GM12874 (cell line): Measurements from ENCODE around the gene MAP3K20.

Experiments used
- CTCF ChIP-seq: IDR thresholded peaks from 2 replicates; pipeline ENCODE4 v1.5.1; 2011; ENCODE audit warnings: low read depth, mild to moderate bottlenecking, control low read depth, low read length, moderate library complexity; ENCODE audit not compliant: insufficient read depth

Gene MAP3K20

GRCh38 chr2:173032032-173032431 is 43.6 kb upstream of the MAP3K20 start:
- TF ChIP-seq CTCF, result no peak

DNA sequence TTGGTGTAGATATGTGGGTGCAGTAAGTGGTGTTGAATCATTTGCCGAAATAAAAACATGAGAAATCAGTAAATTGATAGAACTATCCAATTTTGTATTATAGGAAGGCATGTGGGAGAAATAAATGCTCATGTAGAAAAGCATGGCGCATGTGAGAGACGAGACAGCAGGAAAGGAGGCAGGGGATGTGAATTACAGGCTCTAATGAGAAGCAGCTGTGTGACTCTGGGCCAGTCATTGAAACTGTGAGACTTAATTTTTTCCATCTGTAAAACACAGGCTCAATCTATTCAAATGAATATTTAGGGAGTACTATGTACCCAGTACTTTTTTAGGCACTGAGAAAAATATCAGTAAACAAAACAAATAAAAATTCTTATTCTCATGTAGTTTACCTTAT is 42.6 kb upstream of the MAP3K20 start:
- TF ChIP-seq CTCF, result no peak

GRCh38 chr2:173034143-173034542 is 41.5 kb upstream of the MAP3K20 start:
- TF ChIP-seq CTCF, result no peak

DNA sequence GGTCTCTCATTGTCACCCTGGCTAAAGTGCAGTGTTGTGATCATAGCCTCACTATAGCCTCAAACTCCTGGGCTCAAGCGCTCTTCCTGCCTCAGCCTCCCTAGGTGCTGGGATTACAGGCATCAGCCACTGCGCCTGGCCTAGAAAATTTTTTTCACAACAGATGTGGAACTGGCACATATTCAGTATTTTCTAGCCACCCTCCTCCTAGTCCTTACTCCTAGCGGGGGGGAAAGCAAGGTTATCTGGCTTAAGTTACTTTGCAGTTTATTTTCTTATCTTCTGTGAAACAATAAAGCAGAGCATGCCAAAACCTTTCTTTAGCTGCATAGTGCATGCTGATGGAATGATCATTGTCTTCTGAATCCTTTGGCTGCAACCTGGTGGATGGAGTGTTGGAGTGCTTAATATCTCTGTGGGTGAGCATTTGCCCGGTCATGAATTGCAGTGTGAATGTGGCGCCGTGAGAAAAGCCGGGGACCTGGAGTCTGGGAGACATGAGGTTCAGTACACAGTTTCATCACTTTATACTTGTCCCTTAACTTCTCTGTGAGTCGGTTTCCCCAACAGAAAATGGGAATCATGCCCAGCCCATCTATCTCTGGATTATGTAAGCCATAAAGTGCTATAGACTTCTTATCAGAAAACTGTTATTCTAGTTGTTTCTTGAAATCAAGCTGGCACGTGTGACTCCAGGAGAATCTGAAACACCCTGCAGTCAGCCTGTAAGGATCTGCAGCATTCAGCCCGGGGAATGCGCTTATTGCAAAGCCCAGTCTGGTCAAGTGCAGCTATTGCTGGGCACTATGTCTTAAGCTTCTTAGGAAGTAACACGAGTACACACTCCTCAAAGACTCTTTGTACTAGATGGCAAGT is 38.2 kb upstream of the MAP3K20 start:
- TF ChIP-seq CTCF, result no peak

DNA sequence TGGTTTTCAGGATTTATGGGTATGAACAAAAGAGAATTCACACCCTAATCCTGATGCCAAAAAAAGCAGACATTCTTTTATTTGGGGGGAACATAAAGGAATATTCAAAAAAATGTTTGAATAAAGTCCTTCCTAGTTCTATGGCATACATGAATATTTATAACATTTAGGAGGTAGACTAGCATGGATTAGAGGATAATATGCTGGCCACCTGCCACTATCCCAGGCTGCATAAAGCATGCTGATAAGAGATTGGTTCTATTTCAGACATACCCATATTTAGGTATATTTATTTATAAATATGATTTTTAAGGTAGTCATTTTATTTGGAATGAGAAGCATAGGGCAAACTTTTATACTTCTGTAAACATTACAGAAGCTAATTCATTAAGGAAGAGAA is 34.9 kb upstream of the MAP3K20 start:
- TF ChIP-seq CTCF, result no peak

- TF ChIP-seq CTCF, result no peak
Measured at GRCh38 chr2:173043476-173043875, 32.2 kb upstream of the MAP3K20 start.

DNA sequence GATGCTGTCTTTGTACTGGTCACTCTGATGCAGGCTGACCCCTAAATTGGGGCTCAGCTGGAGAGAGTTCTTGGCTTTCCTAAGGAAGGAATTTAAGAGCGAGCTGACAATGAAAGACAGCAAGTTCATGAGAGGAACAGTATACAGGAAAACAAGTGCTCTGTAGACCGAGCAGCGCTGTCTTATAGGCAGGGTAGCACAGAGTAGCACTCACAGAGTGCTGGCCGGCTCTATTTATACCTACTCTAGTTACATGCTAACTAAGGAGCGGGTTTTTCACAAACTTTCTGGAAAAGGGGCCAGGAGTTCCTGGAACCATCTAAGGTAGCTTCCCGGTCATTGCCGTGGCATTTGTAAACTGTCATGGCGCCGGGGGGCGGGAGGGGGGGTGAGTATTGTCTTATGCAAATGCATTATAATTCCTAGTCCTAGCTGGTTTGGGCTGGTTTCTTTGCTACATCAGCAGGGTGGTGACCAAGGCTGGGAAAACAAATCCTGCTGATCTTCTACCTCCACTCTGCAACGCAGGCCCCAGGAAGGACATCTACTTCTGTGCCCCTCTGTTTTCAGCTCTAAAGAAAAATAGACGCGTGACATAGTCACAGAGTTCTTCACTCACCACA is 31.6 kb upstream of the MAP3K20 start:
- no peak for TF ChIP-seq CTCF
